Mucosa of descending colon (tissue), 3 donors: ENCODE data around the gene ZC3H13. TPM values are rescaled to one million over a fixed set of nuclear protein-coding genes. Genes with fewer than 3 reads are reported as not detected.

Experiments used
- ATAC-seq: fragments of 200-7000 bp; cut with Tn5 transposase; one replicate; pipeline ENCODE4 v1.9.1; 2020; ENCODE audit warnings: mild to moderate bottlenecking, moderate library complexity
- DNase-seq, 3 donors: peaks; one replicate each; pipeline ENCODE4 v3.0.0-alpha.2; 2020
- H3K36me3 ChIP-seq: fragments of 200-600 bp; one replicate; pipeline ENCODE4 v1.8.0; 2021; ENCODE audit warnings: low read depth, mild to moderate bottlenecking
- H3K4me1 ChIP-seq: fragments of 200-600 bp; one replicate; pipeline ENCODE4 v1.8.0; 2021; ENCODE audit warnings: low read depth, mild to moderate bottlenecking
- H3K4me3 ChIP-seq: fragments of 200-600 bp; one replicate; pipeline ENCODE4 v1.8.0; 2021; ENCODE audit warnings: mild to moderate bottlenecking
- H3K9me3 ChIP-seq: fragments of 200-600 bp; one replicate; pipeline ENCODE4 v1.8.0; 2021; ENCODE audit warnings: mild to moderate bottlenecking
- CTCF ChIP-seq: fragments of 200-600 bp; IDR thresholded peaks from one replicate; pipeline ENCODE4 v1.8.0; 2022; ENCODE audit warnings: antibody characterized with exemption, mild to moderate bottlenecking
- intact Hi-C, 2 donors: fragments of 100-400 bp; cut with DNase I in 1 of 2; cut with micrococcal nuclease in 1 of 2; formaldehyde crosslinking; loops; one replicate each; pipeline versions ENCODE4 v1.11.0 to v1.11.1; 2022; cut with DNase I, micrococcal nuclease
- total RNA-seq, 3 donors: library from RNA; stranded (reverse); fragmentation: NEBNext Ultra II Directional in 2 of 3; extraction: Animal tissue kit (Norgen Biotek cat#: 25700) in 2 of 3; gene quantifications; one replicate each; pipeline versions ENCODE4 v1.2.1 to v1.2.4, GENCODE V29; 2021 to 2023
- donor health status: DM: no; HTN: no; CAD: no; lungs with moderate emphysema.
- donor health status: DM: no; HTN: no; CAD: no.
- donor health status: DM: no; HTN: yes; CAD: no.

The ZC3H13 gene
- total RNA-seq, 3 donors from 2014 or later, result 26.6 to 70.9 (median 29.5) TPM

- ATAC-seq, result no peak
- Histone ChIP-seq H3K9me3 (peaks cover 2% of the 10 kb centered on the region), H3K4me1 (no peaks in the 10 kb centered on the region), H3K36me3 (no peaks in the 10 kb centered on the region), H3K4me3 (no peak overlapping the region)
- intact Hi-C loops, result no loop called here
- no peak for TF ChIP-seq CTCF
- no peak for DNase-seq
Observed at GRCh38 chr13:46025157-46025556, 27.4 kb downstream of the ZC3H13 start.

GRCh38 chr13:46022481-46022880, 30.1 kb downstream of the ZC3H13 start:
- TF ChIP-seq CTCF, result no peak
- H3K9me3 ChIP-seq, result no peaks in the 10 kb centered on the region
- no peak for ATAC-seq
- H3K36me3 ChIP-seq, result no peaks in the 10 kb centered on the region
- DNase-seq, result no peak
- no peaks in the 10 kb centered on the region for H3K4me1 ChIP-seq
- intact Hi-C loops, result no loop called here
- no peak overlapping the region for H3K4me3 ChIP-seq

- Histone ChIP-seq H3K36me3 (no peaks in the 10 kb centered on the region), H3K4me1 (no peaks in the 10 kb centered on the region), H3K4me3 (no peak overlapping the region), H3K9me3 (no peaks in the 10 kb centered on the region)
- TF ChIP-seq CTCF, result no peak
- DNase-seq (no peak), ATAC-seq (no peak)
- intact Hi-C loops, result no loop called here
Observed at GRCh38 chr13:46016216-46016615, 36.3 kb downstream of the ZC3H13 start.

- Histone ChIP-seq H3K4me3 (no peak overlapping the region), H3K36me3 (no peaks in the 10 kb centered on the region), H3K9me3 (no peaks in the 10 kb centered on the region), H3K4me1 (no peaks in the 10 kb centered on the region)
- no peak for DNase-seq
- no peak for TF ChIP-seq CTCF
- intact Hi-C loops, result no loop called here
- no peak for ATAC-seq
Observed at GRCh38 chr13:46015366-46015765, 37.2 kb downstream of the ZC3H13 start.

- ATAC-seq (no peak), DNase-seq (no peak)
- TF ChIP-seq CTCF, result no peak
- Histone ChIP-seq H3K36me3 (no peaks in the 10 kb centered on the region), H3K4me1 (no peaks in the 10 kb centered on the region), H3K4me3 (no peak overlapping the region), H3K9me3 (no peaks in the 10 kb centered on the region)
- intact Hi-C loops, result no loop called here
Observed at GRCh38 chr13:46012404-46012803, 40.1 kb downstream of the ZC3H13 start.

GRCh38 chr13:46010148-46010547, 42.4 kb downstream of the ZC3H13 start:
- no peak overlapping the region for H3K4me3 ChIP-seq
- ATAC-seq, result no peak
- H3K9me3 ChIP-seq, result no peaks in the 10 kb centered on the region
- H3K4me1 ChIP-seq, result no peaks in the 10 kb centered on the region
- H3K36me3 ChIP-seq, result no peaks in the 10 kb centered on the region
- no peak for TF ChIP-seq CTCF
- no peak for DNase-seq
- intact Hi-C loops, result no loop called here
